ENCODE data around the gene MFAP3L. TPM values are rescaled to one million over a fixed set of nuclear protein-coding genes. Genes with fewer than 3 reads are reported as not detected.

MFAP3L gene
- total and polyA plus RNA-seq, 4 donors, result 0.87 to 5.3 (median 2.4) TPM

GRCh38 chr4:169958629-169959028 is 67.6 kb downstream of the MFAP3L start:
- H3K4me3 ChIP-seq, result no peak overlapping the region
- no peaks in the 10 kb centered on the region for H3K27me3 ChIP-seq (ENCODE audit: control insufficient read depth in 3 of 3, insufficient read depth in 3 of 3, low read length in 2 of 3)
- peaks cover 0 to 1% (median 0%) of the 10 kb centered on the region in 5 donors for H3K4me1 ChIP-seq (ENCODE audit: control insufficient read depth in 5 of 5, insufficient read depth in 5 of 5, low read length in 5 of 5)
- no peak for ATAC-seq (ENCODE audit: insufficient read depth, low FRiP score)
- DNase-seq, result no peak
- TF ChIP-seq, protein P1, sequence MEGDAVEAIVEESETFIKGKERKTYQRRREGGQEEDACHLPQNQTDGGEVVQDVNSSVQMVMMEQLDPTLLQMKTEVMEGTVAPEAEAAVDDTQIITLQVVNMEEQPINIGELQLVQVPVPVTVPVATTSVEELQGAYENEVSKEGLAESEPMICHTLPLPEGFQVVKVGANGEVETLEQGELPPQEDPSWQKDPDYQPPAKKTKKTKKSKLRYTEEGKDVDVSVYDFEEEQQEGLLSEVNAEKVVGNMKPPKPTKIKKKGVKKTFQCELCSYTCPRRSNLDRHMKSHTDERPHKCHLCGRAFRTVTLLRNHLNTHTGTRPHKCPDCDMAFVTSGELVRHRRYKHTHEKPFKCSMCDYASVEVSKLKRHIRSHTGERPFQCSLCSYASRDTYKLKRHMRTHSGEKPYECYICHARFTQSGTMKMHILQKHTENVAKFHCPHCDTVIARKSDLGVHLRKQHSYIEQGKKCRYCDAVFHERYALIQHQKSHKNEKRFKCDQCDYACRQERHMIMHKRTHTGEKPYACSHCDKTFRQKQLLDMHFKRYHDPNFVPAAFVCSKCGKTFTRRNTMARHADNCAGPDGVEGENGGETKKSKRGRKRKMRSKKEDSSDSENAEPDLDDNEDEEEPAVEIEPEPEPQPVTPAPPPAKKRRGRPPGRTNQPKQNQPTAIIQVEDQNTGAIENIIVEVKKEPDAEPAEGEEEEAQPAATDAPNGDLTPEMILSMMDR (IDR thresholded peaks at IDR 0.05; ENCODE audit: control extremely low read depth, extremely low read depth), result no peak
- no peak overlapping the region for H3K9ac ChIP-seq (ENCODE audit: insufficient read depth in 1 of 2, low read length in 2 of 2)
- no peaks in the 10 kb centered on the region for H3K36me3 ChIP-seq (ENCODE audit: control insufficient read depth in 4 of 4, insufficient read depth in 4 of 4, low read length in 4 of 4)
- WGBS, 2 donors, result 91 to 93% methylated on average over 7 of the region's 7 CpGs
- H3K27ac ChIP-seq (ENCODE audit: low read depth in 1 of 2, low read length in 1 of 2), result no peak overlapping the region
- peaks cover 0 to 2% (median 0%) of the 10 kb centered on the region in 4 donors for H3K9me3 ChIP-seq (ENCODE audit: control insufficient read depth in 4 of 4, insufficient read depth in 3 of 4, low read length in 3 of 4)

DNA sequence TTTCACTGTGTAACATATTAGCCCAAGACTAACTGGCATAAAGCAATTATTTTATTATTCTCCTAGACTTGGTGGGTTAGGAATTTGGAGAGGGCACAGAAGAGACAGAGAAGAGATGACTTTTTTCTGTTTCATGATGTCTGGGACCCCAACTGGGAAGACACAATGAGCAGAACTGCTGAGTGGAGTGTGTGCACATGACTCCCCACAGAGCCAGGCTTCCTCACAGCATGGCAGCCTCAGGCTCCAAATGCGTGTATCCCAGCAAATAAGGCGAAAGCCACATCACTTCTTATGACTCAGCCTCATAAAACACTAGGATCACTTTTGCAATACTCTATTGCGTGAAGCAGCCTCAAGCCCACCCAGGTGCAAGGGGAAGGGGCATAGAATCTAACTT is 68.4 kb downstream of the MFAP3L start:
- Histone ChIP-seq H3K4me1 (ENCODE audit: control insufficient read depth in 5 of 5, insufficient read depth in 5 of 5, low read length in 5 of 5) (no peaks in the 10 kb centered on the region), H3K9ac (ENCODE audit: insufficient read depth in 1 of 2, low read length in 2 of 2) (no peak overlapping the region), H3K27ac (ENCODE audit: low read depth in 1 of 2, low read length in 1 of 2) (no peak overlapping the region), H3K36me3 (ENCODE audit: control insufficient read depth in 4 of 4, insufficient read depth in 4 of 4, low read length in 4 of 4) (no peaks in the 10 kb centered on the region), H3K9me3 (ENCODE audit: control insufficient read depth in 4 of 4, insufficient read depth in 3 of 4, low read length in 3 of 4) (peaks cover 0 to 2% (median 0%) of the 10 kb centered on the region in 4 donors), H3K27me3 (ENCODE audit: control insufficient read depth in 3 of 3, insufficient read depth in 3 of 3, low read length in 2 of 3) (no peaks in the 10 kb centered on the region), H3K4me3 (no peak overlapping the region)
- WGBS, 2 donors, result 87 to 90% methylated on average over 3 of the region's 3 CpGs
- TF ChIP-seq, protein P1 (IDR thresholded peaks at IDR 0.05; ENCODE audit: control extremely low read depth, extremely low read depth), result no peak
- ATAC-seq (ENCODE audit: insufficient read depth, low FRiP score), result no peak
- no peak for DNase-seq

GRCh38 chr4:169956091-169956843 is 69.9 kb downstream of the MFAP3L start:
- 68 to 71% methylated on average over 5 of the region's 5 CpGs for WGBS, 2 donors
- TF ChIP-seq, protein P1 (IDR thresholded peaks at IDR 0.05; ENCODE audit: control extremely low read depth, extremely low read depth), result no peak

More at GRCh38 chr4:169956091-169956843, 69.9 kb downstream of the MFAP3L start:
- no peak overlapping the region for H3K9ac ChIP-seq (ENCODE audit: insufficient read depth in 1 of 2, low read length in 2 of 2)
- H3K36me3 ChIP-seq (ENCODE audit: control insufficient read depth in 4 of 4, insufficient read depth in 4 of 4, low read length in 4 of 4), result no peaks in the 10 kb centered on the region
- H3K27me3 ChIP-seq (ENCODE audit: control insufficient read depth in 3 of 3, insufficient read depth in 3 of 3, low read length in 2 of 3), result no peaks in the 10 kb centered on the region
- H3K9me3 ChIP-seq (ENCODE audit: control insufficient read depth in 4 of 4, insufficient read depth in 3 of 4, low read length in 3 of 4), result peaks cover 0 to 2% (median 0%) of the 10 kb centered on the region in 4 donors
- no peaks in the 10 kb centered on the region for H3K4me1 ChIP-seq (ENCODE audit: control insufficient read depth in 5 of 5, insufficient read depth in 5 of 5, low read length in 5 of 5)
- no peak overlapping the region for H3K27ac ChIP-seq (ENCODE audit: low read depth in 1 of 2, low read length in 1 of 2)
- no peak for ATAC-seq (ENCODE audit: insufficient read depth, low FRiP score)
- H3K4me3 ChIP-seq, result no peak overlapping the region
- DNase-seq, result no peak

Data from lung (tissue), 12 donors.